Measurements from ENCODE around the gene CKAP4. TPM values are rescaled to one million over a fixed set of nuclear protein-coding genes. Genes with fewer than 3 reads are reported as not detected.
"Not testable (repeated sequence)": the region's sequence is repeated elsewhere in the genome, so short reads cannot be mapped to it uniquely, and the experiment has no call there.

CKAP4 gene, protein sequence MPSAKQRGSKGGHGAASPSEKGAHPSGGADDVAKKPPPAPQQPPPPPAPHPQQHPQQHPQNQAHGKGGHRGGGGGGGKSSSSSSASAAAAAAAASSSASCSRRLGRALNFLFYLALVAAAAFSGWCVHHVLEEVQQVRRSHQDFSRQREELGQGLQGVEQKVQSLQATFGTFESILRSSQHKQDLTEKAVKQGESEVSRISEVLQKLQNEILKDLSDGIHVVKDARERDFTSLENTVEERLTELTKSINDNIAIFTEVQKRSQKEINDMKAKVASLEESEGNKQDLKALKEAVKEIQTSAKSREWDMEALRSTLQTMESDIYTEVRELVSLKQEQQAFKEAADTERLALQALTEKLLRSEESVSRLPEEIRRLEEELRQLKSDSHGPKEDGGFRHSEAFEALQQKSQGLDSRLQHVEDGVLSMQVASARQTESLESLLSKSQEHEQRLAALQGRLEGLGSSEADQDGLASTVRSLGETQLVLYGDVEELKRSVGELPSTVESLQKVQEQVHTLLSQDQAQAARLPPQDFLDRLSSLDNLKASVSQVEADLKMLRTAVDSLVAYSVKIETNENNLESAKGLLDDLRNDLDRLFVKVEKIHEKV
- total RNA-seq = 168 and 175 TPM in 2 replicates

- peak; percentile 41 for DNase-seq (ENCODE audit: low read depth, low spot score)
These were observed at the start of gene CKAP4 for GRCh38 chr12:106247674-106248311. Gene CKAP4 (minus strand): TSS chr12:106248020. CDS start chr12:106247851, 169 bp downstream.

DNA sequence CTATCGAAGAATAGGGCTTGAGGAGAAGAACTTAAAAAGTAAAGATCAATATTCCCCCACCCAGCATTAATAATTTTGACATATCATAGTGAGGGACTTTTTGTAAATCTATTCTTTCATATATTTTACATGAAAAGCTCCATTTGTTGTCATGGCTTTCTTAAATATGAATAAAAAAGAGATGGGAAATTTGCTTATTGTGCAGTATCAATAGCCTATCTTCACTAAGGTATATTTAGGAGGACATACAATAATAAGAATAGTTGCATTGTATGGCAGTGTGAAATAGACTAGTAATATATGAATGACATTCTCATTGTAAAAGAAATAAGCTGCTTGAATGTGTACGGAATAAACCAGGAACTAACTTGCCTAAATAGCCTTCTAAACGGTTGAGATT lies 49.3 kb upstream of the CKAP4 start:
- DNase-seq (ENCODE audit: low read depth, low spot score) = no peak

- no peak for DNase-seq (ENCODE audit: low read depth, low spot score)
These were observed 48.5 kb upstream of the CKAP4 start for GRCh38 chr12:106296179-106296877.

DNA sequence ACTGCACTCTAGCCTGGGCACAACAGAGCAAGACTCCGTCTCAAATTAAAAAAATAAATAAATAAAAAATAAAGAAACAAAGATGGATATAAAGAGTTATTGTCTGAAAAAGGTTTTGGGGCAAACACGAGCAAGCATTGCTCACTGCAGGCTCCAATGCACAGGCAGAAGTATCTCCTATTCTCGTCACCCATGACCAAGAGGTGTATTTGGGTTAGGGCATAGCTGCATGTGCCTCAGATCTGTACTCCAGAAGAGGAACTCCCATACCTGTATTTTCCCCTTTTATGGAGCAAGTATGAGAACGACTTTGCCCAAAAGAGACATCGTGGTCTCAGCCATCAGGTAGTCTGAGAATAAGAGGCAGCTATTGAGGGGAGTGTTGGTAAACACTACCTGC lies 44.5 kb upstream of the CKAP4 start:
- no peak for DNase-seq (ENCODE audit: low read depth, low spot score)

GRCh38 chr12:106291342-106291741 lies 43.5 kb upstream of the CKAP4 start:
- DNase-seq (ENCODE audit: low read depth, low spot score) = no peak

- DNase-seq (ENCODE audit: low read depth, low spot score) = no peak
These were observed 42.8 kb upstream of the CKAP4 start for GRCh38 chr12:106290666-106291065.

DNA sequence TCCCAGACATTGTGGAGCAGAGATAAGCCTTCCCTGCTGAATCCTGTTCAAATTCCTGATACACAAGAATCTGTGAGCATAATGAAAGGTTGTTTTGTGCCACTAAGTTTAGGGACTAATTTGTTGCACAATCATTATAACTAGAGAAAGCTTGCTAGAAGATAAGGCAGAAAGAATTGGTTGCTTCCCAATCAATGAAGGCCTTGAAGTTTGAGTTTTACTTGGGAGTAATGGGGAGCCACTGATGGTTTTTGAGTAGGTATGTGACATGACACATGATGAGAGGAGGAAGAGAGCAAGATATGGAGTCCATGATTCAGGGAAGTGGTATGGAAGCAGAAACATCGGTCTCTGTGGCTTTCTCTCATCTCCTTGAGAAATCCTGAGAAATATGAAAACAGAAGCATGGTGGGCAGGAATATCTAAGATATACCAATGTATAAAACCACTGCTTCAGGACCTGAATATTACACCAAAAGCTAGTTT lies 41.4 kb upstream of the CKAP4 start:
- DNase-seq (ENCODE audit: low read depth, low spot score) = no peak

- DNase-seq (ENCODE audit: low read depth, low spot score) = peak; percentile 45
These were observed 40.8 kb upstream of the CKAP4 start for GRCh38 chr12:106288494-106289195.

GRCh38 chr12:106288101-106288493 lies 40.3 kb upstream of the CKAP4 start:
- DNase-seq (ENCODE audit: low read depth, low spot score) = no peak

DNA sequence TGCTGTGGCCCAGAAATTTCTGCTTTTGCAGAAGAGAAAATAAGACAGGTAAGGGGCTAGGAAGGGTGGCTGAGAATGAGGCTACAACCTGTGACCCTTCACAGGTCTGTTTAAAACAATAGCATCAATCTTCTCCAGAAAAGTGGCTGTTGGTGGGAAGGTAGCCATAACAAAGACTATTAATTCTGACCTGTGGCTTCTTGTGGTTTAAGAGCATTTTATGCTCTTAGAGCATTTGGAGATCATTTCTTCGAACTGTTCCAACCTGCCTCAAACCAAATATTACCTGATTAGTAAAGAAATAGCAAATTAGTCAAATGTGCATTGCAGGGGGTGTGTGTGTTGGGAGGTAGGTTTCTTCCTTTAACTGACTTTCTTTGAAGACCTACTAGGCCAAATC lies 39.5 kb upstream of the CKAP4 start:
- DNase-seq (ENCODE audit: low read depth, low spot score) = no peak

DNA sequence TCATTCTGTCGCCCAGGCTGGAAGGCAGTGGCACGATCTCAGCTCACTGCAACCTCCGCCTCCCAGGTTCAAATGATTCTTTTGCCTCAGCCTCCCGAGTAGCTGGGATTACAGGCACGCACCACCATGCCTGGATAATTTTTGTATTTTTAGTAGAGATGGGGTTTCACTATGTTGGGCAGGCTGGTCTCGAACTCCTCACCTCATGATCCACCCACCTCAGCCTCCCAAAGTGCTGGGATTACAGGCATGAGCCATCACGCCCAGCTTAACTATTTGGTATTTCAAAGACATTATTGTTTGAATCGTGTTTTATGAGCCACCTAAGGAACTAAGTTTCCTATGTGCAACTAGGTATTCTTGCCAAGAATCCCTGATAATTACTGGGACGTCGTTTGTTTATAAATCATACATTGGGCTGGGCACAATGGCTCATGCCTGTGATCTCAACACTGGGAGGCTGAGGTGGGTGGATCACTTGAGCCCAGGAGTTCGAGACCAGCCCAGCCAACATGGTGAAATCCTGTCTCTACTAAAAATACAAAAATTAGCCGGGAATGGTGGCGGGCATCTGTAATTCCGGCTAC lies 38.8 kb upstream of the CKAP4 start:
- DNase-seq (ENCODE audit: low read depth, low spot score) = not testable (repeated sequence)

DNA sequence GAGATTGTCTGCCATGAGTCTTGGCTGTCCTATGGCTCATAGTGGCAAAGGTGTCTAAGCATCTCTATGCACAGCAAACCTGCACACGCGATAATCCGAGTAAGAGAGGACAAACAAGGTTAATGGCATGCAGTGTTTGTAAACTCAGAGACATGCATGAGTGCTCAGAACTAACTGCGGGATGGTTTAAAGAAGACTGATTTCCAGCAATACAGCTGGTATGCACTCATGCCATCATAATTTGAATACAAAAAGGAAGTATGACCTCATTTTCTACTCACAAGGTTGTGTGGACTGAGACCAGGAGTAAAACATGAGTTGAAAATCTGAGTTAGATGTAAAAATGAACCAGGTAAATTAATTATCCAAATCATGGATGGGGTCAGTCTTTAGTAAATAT lies 38.2 kb upstream of the CKAP4 start:
- DNase-seq (ENCODE audit: low read depth, low spot score) = no peak

DNA sequence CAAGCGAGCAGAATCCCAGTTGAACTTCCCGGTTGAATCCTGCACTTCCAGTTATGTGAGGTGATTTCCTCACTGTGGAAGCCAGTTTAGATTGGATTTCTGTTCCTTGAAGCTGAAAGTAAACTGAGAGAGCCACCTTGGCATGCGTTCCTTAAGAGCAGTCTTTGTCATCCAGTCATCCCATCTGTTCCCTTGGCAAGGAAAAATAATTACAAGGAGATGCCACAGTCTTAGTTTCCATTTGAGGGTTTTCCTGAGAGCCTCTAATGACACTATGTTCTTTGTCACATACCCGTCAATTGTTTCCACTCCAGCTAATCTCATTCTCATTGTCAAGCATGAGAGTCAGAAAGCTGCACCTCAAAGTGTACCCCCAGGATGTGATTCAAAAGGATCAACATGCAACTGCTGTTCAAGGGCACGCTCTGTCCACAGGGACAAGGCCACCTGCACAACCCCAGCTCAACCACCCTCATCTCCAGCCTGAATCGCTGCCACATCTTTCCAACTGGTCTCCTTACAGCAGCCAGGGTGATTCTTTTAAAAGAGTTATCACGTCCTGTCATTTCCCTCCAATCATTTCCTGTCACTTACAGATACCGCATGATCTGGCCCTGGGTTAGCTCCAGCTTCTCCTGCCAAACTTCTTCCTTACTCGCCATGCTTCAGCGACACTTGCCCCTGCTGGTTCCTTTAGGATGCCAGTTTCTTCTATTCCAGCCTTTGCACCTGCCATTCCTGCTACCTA lies 36.7 kb upstream of the CKAP4 start:
- no peak for DNase-seq (ENCODE audit: low read depth, low spot score)

GRCh38 chr12:106282457-106283097 lies 34.8 kb upstream of the CKAP4 start:
- DNase-seq (ENCODE audit: low read depth, low spot score) = no peak

- DNase-seq (ENCODE audit: low read depth, low spot score) = no peak
These were observed 34.0 kb upstream of the CKAP4 start for GRCh38 chr12:106281804-106282203.

GRCh38 chr12:106281056-106281782 lies 33.4 kb upstream of the CKAP4 start:
- no peak for DNase-seq (ENCODE audit: low read depth, low spot score)

DNA sequence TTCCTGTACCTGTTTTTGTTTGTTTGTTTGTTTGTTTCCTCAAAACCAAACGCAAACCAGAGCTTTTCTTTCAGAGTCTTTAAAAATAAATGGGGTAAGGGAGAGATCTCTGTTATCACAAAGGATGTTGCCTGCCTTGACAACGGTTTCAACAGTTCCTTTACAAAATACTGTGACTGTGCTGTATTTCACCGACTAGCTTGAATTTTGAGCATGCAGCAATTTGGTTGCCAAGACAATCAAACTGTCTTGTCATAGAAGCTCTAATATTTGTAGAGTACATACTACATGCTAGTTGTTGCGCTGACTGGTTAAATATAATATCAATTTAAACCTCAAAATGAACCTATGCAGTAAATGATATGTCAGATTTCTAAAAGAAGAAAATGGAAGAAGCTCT lies 32.3 kb upstream of the CKAP4 start:
- no peak for DNase-seq (ENCODE audit: low read depth, low spot score)

GRCh38 chr12:106276032-106276740 lies 28.4 kb upstream of the CKAP4 start:
- no peak for DNase-seq (ENCODE audit: low read depth, low spot score)

Data from pulmonary artery endothelial cell (primary cell).